T-helper 2 cell (primary cell): ENCODE results near the gene XKR7.
"Not testable (repeated sequence)": the region's sequence is repeated elsewhere in the genome, so short reads cannot be mapped to it uniquely, and the experiment has no call there.

ENCODE experiments used
- DNase-seq, 5 experiments: peaks; one replicate each; pipeline versions ENCODE4 v3.0.0 to v3.0.0-alpha.2; 2012 to 2022

XKR7 gene

DNA sequence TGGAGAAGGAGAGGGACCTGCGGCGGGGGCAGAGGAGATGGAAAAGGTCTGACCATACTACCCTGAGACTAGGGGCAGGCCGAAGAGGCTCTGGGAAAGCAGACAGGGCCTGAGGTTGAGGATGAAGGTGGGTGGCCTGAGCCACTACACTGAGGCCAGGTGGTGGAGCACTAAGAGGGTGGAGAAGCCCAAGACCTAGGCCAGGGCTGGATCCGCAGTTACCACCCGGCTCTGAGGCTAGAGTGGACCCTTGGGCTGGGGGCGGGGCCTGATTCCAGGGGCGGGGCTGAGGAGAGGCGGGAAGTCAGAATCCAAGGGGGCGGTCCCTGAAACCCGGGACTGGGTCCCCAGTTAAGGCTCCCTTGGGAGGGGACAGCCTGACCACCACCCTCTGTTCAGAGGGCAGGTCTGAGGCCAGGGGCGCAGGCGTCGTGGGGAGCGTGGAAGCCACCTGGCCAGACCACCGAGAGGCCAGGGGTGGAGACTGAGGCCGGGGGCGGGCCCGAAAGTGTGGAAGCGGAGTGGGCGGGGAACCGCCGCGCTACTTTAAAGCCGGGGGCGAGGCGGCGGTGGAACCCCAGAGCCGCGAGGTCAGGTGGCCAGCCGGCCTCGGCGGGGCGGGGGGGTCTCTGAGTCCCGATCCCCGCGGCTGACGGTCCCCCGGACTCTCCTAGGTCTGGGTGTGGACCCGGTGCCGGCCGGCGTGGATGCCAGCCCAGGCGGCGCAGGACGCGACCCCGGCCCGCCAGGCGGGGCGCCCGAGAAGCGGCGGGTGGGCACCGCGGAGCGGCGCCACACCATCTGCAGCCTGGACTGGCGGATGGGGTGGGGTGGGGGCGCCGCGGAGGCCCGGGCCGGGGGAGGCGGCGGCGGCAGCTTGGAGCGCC lies 50.6 kb downstream of the XKR7 start:
- DNase-seq, result peak in 2 of 5 experiments; percentile 7 to 44

GRCh38 chr20:32019156-32019510 lies 51.2 kb downstream of the XKR7 start:
- DNase-seq, result no peak

DNA sequence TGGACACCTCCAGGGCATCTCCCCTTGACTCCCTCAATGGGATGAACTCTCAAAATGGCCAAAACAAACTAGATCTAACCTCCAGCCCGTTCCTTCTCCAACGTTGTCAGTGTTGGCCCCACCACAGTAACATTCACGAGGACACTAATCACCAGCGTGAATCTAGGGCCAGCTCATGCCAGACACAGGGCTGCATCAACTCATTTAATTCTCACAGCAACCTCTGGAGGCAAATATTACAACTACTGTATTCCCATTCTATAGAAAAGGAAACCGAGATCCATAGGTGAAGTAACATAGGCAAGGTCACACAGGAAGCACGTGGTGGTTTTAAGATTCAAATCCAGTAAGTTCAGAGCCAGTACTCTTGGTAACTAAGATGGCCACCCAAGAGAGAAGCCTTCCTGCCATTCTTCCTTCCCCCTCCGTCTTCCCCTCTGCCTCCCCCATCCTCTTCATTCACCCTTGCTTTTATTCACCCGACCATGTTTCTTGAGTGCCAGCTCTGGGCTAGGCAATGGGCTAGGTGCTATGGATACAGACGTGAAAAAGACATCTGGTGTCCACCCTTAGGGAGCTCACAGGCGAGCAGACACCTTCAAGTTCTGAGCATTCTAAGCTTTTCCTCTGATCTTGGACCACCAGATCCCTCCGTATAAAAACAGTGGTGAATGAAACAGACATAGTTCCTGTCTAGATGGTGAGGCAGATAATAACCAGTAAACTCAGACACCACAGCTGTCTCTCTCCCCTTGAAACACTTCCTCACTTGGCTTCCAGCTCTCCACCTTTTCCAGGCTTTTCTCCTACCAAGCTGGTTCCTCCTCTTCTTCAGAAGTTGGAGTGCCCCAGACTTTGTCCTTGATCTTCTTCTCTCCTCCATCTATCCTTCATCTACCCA lies 51.9 kb downstream of the XKR7 start:
- no peak for DNase-seq

DNA sequence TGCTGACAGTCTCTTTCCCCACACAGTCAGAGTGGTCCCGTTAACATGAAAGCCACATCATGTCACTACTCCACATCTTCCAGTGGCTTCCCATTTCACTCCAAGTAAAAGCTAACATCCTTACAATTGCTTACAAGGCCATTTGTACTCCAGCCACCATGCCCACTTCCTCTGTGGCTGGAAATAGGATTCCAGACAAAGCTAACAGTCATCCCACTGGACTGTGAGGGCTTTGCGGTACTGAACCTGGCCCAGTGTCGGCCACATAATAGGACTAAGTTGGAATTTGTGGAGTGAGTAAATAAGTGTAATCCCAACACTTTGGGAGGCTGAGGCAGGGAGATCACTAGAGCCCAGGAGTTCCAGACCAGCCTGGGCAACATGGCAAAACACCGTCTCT lies 53.1 kb downstream of the XKR7 start:
- DNase-seq, result no peak

DNA sequence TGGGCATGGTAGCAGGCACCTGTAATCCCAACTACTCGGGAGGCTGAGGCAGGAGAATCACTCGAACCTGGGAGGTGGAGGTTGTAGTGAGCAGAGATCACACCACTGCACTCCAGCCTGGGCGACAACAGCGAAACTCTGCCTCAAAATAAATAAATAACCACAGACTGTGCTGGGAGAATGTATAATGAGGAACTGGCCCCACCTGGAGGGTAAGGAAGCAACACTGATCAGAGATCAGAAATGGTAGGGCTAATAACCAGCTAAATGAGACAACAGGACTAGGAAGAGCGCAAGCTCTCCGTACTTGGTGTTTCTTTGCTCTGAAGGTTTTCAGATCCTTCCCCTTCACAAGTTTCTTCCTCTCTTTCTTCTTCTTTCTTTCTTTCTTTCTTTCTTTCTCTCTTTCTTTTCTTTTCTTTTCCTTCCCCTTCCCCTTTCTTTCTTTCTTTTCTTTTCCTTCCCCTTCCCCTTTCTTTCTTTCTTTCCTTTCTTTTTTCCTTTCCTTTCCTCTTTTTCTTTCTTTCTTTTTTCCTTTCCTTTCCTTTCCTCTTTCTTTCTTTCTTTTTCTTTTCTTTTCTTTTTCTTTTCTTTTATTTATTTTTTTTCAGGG lies 56.8 kb downstream of the XKR7 start:
- no peak for DNase-seq

GRCh38 chr20:32027643-32028042 lies 59.7 kb downstream of the XKR7 start:
- no peak for DNase-seq

GRCh38 chr20:32028647-32029372 lies 60.9 kb downstream of the XKR7 start:
- no peak for DNase-seq

GRCh38 chr20:32029561-32029960 lies 61.6 kb downstream of the XKR7 start:
- DNase-seq, result no peak

DNA sequence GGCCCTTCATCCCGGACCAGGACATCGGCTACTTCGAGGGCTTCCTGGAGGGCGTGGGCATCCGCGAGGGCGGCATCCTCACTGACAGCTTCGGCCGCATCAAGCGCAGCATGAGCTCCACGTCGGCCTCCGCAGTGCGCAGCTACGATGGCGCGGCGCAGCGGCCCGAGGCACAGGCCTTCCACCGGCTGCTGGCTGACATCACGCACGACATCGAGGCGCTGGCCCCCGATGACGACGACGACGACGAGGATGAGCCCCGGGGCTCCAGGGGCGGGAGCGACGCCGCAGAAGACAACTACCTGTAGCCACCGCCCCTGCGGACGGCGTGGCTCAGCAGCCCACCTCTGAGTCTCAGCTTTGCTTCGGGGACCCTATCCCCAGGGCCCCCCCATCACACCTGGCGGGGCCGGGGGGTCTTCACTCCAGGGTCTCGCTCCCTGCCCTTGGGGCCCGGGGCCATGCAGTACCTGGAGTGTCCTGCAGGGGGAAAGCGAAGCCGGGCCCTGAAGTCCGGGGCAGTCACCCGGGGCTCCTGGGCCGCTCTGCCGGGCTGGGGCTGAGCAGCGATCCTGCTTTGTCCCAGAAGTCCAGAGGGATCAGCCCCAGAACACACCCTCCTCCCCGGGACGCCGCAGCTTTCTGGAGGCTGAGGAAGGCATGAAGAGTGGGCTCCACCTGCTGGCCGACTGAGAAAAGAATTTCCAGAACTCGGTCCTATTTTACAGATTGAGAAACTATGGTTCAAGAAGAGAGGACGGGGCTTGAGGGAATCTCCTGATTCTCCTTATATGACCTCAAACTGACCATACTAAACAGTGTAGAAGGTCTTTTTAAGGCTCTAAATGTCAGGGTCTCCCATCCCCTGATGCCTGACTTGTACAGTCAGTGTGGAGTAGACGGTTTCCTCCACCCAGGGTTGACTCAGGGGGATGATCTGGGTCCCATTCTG lies 63.3 kb downstream of the XKR7 start:
- peak; percentile 18 to 52 (median 39) for DNase-seq

- no peak for DNase-seq
Observed at GRCh38 chr20:32033316-32033715, 65.4 kb downstream of the XKR7 start.

DNA sequence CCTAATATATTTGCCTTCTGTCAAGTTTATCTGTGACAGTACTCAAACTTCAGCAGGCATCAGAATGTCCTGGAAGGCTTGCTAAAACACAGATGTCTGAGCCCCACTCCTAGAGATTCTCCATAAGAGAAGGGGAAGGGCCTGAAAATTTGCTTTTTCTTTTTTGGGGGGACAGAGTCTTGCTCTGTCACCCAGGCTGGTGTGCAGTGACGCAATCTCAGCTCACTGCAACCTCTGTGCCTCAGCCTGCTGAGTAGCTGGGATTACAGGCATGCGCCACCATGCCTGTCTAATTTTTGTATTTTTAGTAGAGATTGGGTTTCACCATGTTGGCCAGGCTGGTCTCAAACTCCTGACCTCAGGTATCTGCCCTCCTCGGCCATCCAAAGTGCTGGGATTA lies 65.8 kb downstream of the XKR7 start:
- DNase-seq, result not testable (repeated sequence)

DNA sequence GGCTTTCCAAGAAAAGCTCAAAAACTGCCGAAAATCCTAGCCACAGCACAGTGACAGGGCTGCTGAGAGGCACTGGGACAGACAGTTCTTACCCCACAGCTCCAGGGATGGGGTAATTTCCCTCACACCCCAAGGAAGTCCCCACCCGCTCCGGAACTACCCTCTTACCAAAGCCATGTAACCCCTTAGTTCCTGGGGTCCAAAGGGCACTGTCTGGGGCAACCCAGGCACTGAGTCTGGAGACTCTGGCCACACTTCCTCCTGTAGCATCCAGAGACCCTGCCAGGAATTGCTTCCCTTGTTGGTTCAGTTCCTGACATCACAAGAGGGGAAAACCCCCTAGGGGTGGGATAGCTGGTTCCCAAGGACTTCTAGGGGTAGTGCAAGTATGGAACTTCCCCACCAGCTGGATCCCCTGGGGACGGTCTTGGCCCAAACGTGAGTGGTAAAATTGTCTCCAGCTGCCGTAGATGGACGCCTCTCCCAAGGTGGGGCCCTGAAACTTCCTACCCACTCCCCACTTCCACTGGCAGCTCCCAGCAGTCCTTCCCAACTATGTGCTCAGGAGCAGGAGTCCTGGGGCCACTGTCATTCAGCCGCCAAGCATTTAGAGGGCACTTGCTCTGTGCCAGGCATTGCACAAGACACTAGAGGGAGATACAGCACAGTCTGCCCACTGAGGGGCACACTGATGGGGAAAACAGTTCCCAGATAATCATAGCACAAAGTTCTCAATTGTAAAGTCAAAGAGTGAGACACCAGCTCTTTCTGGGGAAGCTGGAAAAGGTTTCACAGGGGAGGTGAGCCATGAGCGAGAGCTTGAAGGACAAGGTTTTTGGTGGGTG lies 66.9 kb downstream of the XKR7 start:
- DNase-seq, result no peak

- DNase-seq, result no peak
Observed at GRCh38 chr20:32035426-32035779, 67.5 kb downstream of the XKR7 start.

GRCh38 chr20:32036252-32036651 lies 68.3 kb downstream of the XKR7 start:
- DNase-seq, result no peak

GRCh38 chr20:32036716-32037485 lies 69.0 kb downstream of the XKR7 start:
- no peak for DNase-seq

GRCh38 chr20:32037929-32038328 lies 70.0 kb downstream of the XKR7 start:
- no peak for DNase-seq

GRCh38 chr20:32040142-32040953 lies 72.4 kb downstream of the XKR7 start:
- no peak for DNase-seq

- DNase-seq, result no peak
Observed at GRCh38 chr20:32045999-32046398, 78.0 kb downstream of the XKR7 start.

DNA sequence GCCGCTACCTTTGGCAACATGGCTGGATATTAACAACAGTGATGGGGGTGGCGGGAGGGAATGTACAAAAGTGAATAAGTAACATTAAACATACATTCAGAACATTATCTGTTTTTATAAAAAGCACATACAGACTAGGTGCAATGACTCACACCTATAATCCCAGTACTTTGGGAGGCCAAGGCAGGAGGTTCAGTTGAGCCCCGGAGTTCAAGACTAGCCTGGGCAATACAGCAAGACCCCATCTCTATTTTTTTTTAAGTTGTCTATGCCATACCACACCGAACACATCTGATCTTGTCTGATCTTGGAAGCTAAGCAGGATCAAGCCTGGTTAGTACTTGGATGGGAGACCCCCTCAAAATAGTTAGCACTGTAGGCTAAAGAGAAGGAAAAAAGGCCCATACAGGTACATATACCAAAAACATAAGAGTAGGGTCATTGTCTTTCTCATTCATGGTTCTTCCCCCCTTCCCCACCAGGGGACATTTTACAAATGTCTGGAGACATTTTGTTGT lies 82.4 kb downstream of the XKR7 start:
- DNase-seq, result no peak
